LHCN-M2 (cell line): ENCODE measurements around the gene PDE7B. TPM values are rescaled to one million over a fixed set of nuclear protein-coding genes. Genes with fewer than 3 reads are reported as not detected.
A peak's percentile ranks its signal among the peaks of the same experiment; 100 is the strongest.

Source experiments
- DNase-seq: peaks from one replicate; pipeline ENCODE4 v3.0.0-alpha.2; 2012; ENCODE audit warnings: low read depth
- total RNA-seq: library from RNA; depleted of rRNA; stranded (reverse); fragments of >200 nt; gene quantifications from 2 replicates; pipeline ENCODE4 v1.2.3, GENCODE V29; 2014

Gene PDE7B
- total RNA-seq, 1 experiment from 2014 or later = 1.5 TPM

DNA sequence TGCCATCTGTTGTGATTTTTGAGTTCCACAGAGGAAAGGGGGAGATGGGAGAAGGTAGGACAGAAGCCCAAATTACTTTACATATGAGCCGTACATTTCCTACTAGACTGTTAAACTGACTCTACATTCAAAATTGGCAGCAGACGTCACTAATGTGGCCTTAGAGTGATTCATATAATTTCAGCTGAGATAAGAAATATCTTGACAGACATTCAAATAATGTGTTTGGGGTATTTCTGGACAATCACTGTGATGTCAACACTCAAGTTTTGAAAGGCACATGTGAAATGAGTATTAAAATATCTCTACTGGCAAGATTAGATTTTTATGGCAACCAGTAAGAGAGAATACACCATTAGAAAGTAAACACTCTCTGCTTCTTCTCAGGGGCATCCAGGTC lies 294.6 kb downstream of the PDE7B start:
- DNase-seq = no peak

DNA sequence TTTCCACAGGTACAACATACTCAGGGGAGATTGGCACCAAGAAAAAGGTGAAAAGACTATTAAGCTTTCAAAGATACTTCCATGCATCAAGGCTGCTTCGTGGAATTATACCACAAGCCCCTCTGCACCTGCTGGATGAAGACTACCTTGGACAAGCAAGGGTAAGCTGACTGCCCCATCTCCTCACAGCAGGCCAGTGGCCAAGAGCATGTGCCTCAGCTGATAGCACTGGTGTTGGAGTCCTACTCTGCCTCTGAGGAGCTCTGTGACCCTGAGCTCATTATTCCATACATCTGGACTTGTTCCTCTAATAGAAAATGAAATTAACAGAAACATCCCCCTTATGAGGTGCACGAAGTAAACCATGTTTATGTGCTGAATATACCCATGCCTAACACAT lies 295.8 kb downstream of the PDE7B start:
- no peak for DNase-seq

DNA sequence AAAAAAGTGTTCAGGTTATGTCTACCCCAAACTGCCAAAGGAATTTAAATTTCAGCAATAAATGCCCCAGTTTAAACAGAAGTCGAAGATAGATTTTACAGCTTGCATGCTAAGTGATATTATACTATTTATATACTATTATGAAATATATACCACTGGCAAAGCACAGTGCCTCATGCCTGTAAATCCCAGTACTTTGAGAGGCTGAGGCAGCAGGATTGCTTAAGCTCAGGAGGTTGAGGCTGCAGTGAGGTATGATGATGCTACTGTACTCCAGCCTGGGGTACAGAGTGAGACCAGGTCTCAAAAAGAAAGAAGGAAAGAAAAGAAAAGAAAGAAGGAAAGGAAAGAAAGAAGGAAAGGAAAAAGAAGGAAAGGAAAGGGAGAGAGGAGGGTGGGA lies 296.6 kb downstream of the PDE7B start:
- DNase-seq = no peak

DNA sequence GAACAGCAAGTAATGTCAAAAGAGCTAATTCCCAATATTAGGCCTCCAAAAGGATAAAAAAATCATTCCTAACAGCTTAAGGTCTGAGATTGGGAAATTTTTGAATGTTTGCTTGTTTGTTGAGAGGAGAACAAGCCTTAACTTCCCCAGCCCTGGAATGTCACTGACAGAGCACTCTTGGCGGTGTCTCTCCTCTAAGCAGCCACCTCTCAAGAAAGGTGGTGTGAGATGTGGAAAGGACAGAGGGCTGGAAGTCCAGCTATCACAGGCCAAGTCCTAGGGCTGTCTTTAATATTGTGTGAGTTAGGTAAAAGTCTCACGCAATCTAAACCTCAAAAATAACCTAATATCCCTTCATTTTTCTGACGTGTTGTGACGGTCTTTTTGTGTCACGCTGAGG lies 297.0 kb downstream of the PDE7B start:
- no peak for DNase-seq

- no peak for DNase-seq
Measured at GRCh38 chr6:136149311-136149710, 297.8 kb downstream of the PDE7B start.

DNA sequence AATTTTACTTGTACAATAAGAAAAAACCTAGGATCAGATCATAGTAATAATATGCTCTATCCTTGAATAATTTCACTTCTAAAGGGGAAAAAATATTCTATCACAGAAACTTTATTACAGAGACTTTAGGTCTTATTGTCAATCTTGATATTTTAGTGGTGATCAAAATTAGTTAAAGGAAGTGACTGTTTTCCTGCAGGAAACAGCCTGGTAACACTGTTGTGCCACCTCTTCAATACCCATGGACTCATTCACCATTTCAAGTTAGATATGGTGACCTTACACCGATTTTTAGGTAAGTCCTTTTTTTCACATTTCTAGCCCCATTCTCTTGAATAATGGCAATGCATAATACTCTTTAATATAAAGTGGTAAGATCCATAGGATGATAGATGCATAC lies 299.5 kb downstream of the PDE7B start:
- no peak for DNase-seq

DNA sequence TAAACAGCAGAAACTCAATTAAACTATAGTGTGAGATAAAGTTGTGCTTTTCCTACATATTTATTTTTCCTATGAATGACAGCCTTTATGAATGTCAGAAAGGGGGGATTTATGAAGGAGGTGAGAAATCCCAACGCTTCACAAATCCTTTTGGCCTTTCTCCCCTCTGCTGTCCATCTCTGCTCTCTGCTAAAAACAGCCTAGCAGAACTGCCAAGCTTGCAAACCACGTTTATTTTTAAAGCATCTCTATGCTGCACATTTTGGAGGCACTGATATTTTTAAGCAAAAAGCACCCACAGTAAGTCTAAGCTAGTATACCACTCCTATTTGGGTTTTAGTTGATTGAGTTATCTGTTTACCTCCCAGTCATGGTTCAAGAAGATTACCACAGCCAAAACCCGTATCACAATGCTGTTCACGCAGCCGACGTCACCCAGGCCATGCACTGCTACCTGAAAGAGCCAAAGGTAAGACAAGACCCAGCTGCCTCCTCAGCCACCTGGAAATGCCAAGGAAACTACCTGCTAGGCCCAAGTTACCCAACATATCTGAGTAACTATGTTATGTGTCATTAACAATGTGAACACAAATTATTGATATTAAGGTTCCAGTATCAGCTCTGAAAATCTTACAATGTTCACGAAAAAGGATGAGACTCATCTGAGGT lies 302.3 kb downstream of the PDE7B start:
- no peak for DNase-seq

DNA sequence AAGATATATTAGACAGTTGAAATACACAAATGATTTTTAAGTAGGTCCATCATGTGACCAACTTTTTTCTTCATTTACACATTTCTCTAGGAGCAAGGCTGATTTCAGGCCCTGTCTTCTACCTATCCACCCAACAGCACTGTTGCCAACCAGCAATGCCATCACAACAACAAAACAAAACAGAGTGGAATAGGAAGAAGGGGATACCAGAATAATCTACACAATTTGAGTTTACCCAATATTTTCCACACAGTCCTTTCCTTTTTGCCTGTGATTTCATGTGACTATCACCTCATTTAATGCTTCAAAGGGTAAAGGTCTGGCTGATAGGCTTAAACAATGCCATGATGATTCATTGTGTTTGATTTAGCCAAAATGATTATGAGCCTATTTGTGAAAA lies 303.7 kb downstream of the PDE7B start:
- no peak for DNase-seq

DNA sequence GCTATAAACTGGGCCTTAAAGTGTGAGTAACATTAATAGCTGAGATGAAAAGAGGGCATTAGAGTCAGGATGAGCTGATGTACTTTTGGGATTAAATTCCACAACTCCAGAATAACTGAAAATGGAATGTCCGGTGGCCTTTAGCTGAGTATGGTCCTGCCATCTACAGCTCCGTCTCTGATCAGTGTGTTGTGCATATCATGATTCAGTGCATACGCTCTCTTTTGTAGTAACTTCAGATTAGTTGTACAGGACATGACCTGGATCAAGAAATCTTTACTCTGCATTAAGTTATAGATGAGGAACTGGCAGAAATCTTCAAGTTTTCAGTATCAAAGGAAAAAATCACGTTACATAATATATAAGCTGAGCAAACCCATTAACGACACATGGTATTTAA lies 306.2 kb downstream of the PDE7B start:
- DNase-seq = no peak

- no peak for DNase-seq
Measured at GRCh38 chr6:136158387-136158821, 306.9 kb downstream of the PDE7B start.

DNA sequence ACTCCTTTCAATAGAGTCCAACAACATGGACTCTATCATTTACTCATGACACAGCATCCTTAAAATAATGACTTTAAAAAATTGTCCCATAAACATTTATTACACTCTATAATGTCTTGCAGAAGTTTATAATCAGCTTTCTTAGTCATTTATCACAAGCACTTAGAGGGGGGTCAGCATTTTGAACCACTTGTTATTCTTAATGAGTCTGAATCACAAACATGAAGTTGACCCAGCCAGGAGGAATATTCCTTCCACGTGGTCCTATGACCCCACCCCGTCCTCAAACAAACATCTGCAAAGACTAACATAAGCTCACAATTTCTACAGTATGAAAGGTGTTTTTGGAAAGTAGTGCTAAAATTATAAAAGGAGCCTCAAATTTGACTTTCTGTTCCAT lies 307.5 kb downstream of the PDE7B start:
- DNase-seq = no peak

GRCh38 chr6:136160250-136160649 lies 308.7 kb downstream of the PDE7B start:
- DNase-seq = no peak

GRCh38 chr6:136161950-136162349 lies 310.4 kb downstream of the PDE7B start:
- DNase-seq = no peak

DNA sequence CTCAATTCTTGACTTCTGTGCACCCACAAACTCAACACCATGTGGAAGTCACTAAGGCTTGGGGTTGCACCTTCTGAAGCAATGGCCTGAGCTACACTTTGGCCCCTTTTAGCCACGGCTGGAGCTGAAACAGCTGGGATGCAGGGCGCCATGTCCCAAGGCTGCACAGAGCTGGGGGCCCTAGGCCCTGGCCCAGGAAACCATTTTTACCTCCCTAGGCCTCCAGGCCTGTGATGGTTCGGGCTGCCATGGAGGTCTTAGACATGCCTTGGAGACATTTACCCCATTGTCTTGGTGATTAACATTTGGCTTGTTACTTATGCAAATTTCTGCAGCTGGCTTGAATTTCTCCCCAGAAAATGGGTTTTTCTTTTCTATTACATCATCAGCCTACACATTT lies 311.8 kb downstream of the PDE7B start:
- no peak for DNase-seq

DNA sequence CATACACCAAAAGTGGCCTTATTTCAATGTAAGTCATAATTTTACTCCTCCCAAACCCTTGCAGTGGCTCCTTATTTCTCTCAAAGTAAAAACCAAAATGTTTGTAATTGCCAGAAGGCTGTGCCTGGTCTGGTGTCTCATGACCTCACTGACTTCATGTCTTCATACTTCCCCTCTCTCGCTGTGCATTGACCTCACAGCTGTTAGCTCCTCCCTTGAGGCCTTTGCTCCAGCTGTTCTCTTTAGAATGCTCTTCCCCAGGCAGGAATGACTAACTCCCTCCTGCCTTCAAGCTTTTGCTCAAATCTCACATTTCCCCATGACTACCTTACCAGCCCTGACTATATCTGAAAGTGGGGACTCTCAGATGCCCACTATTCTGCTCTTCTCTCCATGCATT lies 315.3 kb downstream of the PDE7B start:
- DNase-seq = peak; percentile 70

GRCh38 chr6:136169394-136170148 lies 318.1 kb downstream of the PDE7B start:
- no peak for DNase-seq

DNA sequence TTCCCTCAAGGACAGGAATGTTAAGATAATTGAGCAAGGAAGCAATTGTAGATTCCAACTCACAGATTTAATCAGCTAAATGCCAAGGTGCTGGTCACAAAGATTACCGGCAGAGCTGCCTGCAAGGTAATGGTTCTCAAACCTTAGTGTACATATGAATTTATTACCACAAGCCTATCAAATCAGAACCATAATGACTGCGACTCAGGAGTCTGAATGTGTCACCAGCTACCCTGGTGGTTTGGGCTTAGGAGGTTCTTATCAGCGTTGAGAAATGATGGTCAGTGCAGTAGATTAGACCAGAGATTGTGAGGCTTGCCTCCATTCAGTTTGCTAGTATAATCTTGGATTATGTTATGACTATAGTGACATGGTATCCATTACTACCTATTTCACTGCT lies 319.7 kb downstream of the PDE7B start:
- DNase-seq = no peak

- no peak for DNase-seq
Measured at GRCh38 chr6:136173519-136174507, 322.3 kb downstream of the PDE7B start.

- DNase-seq = no peak
Measured at GRCh38 chr6:136174510-136174909, 323.0 kb downstream of the PDE7B start.

DNA sequence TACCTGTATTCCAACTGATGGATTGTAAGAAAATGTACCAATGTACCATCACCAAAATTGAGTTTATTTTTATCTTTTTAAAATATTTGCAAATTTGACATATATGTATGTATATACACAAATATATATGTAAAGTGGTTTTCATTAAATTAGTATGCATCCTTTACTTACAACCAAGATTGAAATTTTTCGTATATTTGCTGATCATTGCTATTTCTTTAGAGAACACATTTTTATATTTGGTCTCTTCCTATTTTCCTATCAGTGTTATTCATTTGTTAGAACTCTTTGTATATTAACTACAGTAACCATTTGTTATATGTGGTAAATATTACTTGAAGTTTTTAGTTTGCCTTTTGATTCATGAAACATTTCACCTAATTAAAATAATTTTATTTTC lies 324.4 kb downstream of the PDE7B start:
- DNase-seq = no peak

GRCh38 chr6:136178749-136179148 lies 327.2 kb downstream of the PDE7B start:
- no peak for DNase-seq
